Activated CD8-positive, alpha-beta memory T cell treated with anti-CD3 and anti-CD28 coated beads for 48 hours (primary cell): Measurements from ENCODE around the gene CDX2.

ENCODE experiments used
- DNase-seq, 3 experiments: peaks; one replicate each; pipeline ENCODE4 v3.0.0-alpha.2; 2020; ENCODE audit warnings: low read depth in 2 of 3, low spot score in 2 of 3

CDX2 gene

GRCh38 chr13:27918918-27919658 is 50.0 kb downstream of the CDX2 start:
- no peak for DNase-seq

- DNase-seq = no peak
These were observed 50.8 kb downstream of the CDX2 start for GRCh38 chr13:27918041-27918917.

- DNase-seq = no peak
These were observed 51.8 kb downstream of the CDX2 start for GRCh38 chr13:27917121-27917947.

GRCh38 chr13:27915301-27916207 is 53.6 kb downstream of the CDX2 start:
- DNase-seq = no peak

- DNase-seq = no peak
These were observed 56.0 kb downstream of the CDX2 start for GRCh38 chr13:27913160-27913559.

DNA sequence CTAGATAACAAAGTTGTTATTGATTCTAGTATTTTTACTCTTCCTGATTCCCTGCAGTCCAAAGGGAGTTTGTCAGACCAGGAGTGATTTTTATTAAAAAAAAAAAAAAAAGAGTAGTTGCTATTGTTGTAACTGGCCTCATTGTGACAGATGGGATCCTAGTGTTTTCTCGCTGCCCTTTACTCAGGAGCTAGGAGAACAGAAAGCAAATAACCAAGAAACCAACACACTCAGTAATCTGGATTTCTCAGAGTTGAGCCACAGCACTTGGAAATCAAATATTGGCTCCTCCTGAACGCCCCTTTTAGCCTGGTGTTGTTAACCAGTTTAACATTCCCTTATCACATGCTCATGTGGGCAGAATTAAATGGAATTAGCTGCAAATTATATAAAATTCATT is 57.6 kb downstream of the CDX2 start:
- no peak for DNase-seq
